Keratinocyte (primary cell): ENCODE results near the gene HOXB9.

Experiments
- CTCF ChIP-seq, 3 experiments: IDR thresholded peaks in 1 of 3; conservative IDR thresholded peaks in 1 of 3; optimal IDR thresholded peaks in 1 of 3; 2 replicates in 2 of 3; 3 replicates in 1 of 3; pipeline versions ENCODE3 to v1.5.1; 2011; ENCODE audit warnings: low read length in 3 of 3, mild to moderate bottlenecking in 3 of 3, moderate library complexity in 2 of 3, control low read depth in 1 of 3, inconsistent platforms in 1 of 3; ENCODE audit not compliant: insufficient read depth in 2 of 3; ENCODE audit errors: extremely low read depth in 1 of 3
- EZH2 ChIP-seq: IDR thresholded peaks from one replicate; pipeline ENCODE4 v1.6.1; 2012; ENCODE audit warnings: inconsistent platforms, mild to moderate bottlenecking, low read length, moderate library complexity

GRCh38 chr17:48574505-48575065 is 51.6 kb downstream of the HOXB9 start:
- TF ChIP-seq CTCF (optimal IDR thresholded peaks at IDR 0.05 in 1 of 3, IDR thresholded peaks at IDR 0.05 in 1 of 3, conservative IDR thresholded peaks at IDR 0.05 in 1 of 3; ENCODE audit: extremely low read depth in 1 of 3, insufficient read depth in 2 of 3, low read length in 3 of 3) (no peak), EZH2 (no peak)
